ENCODE results near the gene ARAP2. TPM values are rescaled to one million over a fixed set of nuclear protein-coding genes. Genes with fewer than 3 reads are reported as not detected.

Gene ARAP2
- total RNA-seq, 1 experiment from 2014 or later, result 12.5 TPM

GRCh38 chr4:36208893-36209473 is 35.3 kb downstream of the ARAP2 start:
- Histone ChIP-seq H3K27me3 (ENCODE audit: low read length) (no peaks in the 10 kb centered on the region), H4K20me1 (ENCODE audit: low read length) (no peaks in the 10 kb centered on the region), H3K9ac (ENCODE audit: low read length) (no peak overlapping the region), H2AFZ (ENCODE audit: low read length) (no peak overlapping the region), H3K9me3 (ENCODE audit: low read length) (no peaks in the 10 kb centered on the region), H3K4me1 (ENCODE audit: insufficient read depth, low read length) (no peaks in the 10 kb centered on the region), H3K79me2 (ENCODE audit: low read length) (no peaks in the 10 kb centered on the region), H3K4me3 (ENCODE audit: low read length) (no peak overlapping the region), H3K27ac (ENCODE audit: low read length) (no peak overlapping the region), H3F3A (ENCODE audit: low read length, unreplicated experiment) (no peaks in the 10 kb centered on the region), H3K36me3 (ENCODE audit: low read depth, low read length) (no peaks in the 10 kb centered on the region), H3K9me2 (replicated peaks; ENCODE audit: low read length) (no peaks in the 10 kb centered on the region), H3K4me2 (ENCODE audit: low read length) (no peak overlapping the region)
- ChIA-PET POLR2A (ENCODE audit: unreplicated experiment) (no interaction called here), CTCF (no interaction called here)
- ATAC-seq (no peak), DNase-seq (no peak)
- no TSS peak for BruUV-seq (replicated peaks)
- intact Hi-C loops (cut with micrococcal nuclease), result no loop called here
- no peak for TF ChIP-seq EZH2 (IDR thresholded peaks at IDR 0.05; ENCODE audit: low read length, unreplicated experiment)

DNA sequence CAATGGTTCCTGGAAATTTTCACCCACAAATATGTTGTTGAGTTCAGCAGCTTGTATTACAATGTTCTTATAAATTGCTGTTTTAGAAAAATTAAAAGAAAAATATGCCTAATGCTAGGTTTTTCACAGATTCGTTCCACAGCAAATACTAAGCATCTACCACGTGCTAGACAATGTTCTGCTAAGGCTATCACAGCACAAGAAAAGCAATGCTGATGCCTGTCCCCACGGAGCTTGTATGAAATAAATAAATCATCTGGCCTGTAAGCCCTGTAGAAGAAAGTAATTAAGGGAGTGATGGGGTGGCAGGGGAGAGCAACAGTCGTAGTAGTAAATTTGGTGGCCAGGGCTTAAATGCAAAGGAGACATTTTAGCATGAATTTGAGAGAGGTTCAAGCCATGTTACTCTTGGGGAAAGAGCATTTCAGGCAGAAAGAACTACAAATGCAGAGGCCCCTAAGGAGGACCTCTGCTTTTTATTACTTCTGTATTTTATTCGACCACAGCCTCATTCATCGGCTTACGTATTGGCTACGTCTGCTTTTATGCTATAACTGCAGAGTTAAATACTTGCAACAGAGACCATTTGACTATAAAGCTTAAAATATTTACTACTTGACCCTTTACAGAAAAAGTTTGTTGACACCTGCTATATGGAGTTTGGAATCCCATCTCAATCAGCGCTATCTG is 36.3 kb downstream of the ARAP2 start:
- no TSS peak for BruUV-seq (replicated peaks)
- Histone ChIP-seq H3K4me1 (ENCODE audit: insufficient read depth, low read length) (no peaks in the 10 kb centered on the region), H3K79me2 (ENCODE audit: low read length) (no peaks in the 10 kb centered on the region), H3K4me2 (ENCODE audit: low read length) (no peak overlapping the region), H3K27ac (ENCODE audit: low read length) (no peak overlapping the region), H3K4me3 (ENCODE audit: low read length) (no peak overlapping the region), H3F3A (ENCODE audit: low read length, unreplicated experiment) (no peaks in the 10 kb centered on the region), H4K20me1 (ENCODE audit: low read length) (no peaks in the 10 kb centered on the region), H2AFZ (ENCODE audit: low read length) (no peak overlapping the region), H3K27me3 (ENCODE audit: low read length) (no peaks in the 10 kb centered on the region), H3K36me3 (ENCODE audit: low read depth, low read length) (no peaks in the 10 kb centered on the region), H3K9me2 (replicated peaks; ENCODE audit: low read length) (no peaks in the 10 kb centered on the region), H3K9me3 (ENCODE audit: low read length) (no peaks in the 10 kb centered on the region), H3K9ac (ENCODE audit: low read length) (no peak overlapping the region)
- ChIA-PET CTCF (no interaction called here), POLR2A (ENCODE audit: unreplicated experiment) (no interaction called here)
- intact Hi-C loops (cut with micrococcal nuclease), result no loop called here
- TF ChIP-seq, protein P1, sequence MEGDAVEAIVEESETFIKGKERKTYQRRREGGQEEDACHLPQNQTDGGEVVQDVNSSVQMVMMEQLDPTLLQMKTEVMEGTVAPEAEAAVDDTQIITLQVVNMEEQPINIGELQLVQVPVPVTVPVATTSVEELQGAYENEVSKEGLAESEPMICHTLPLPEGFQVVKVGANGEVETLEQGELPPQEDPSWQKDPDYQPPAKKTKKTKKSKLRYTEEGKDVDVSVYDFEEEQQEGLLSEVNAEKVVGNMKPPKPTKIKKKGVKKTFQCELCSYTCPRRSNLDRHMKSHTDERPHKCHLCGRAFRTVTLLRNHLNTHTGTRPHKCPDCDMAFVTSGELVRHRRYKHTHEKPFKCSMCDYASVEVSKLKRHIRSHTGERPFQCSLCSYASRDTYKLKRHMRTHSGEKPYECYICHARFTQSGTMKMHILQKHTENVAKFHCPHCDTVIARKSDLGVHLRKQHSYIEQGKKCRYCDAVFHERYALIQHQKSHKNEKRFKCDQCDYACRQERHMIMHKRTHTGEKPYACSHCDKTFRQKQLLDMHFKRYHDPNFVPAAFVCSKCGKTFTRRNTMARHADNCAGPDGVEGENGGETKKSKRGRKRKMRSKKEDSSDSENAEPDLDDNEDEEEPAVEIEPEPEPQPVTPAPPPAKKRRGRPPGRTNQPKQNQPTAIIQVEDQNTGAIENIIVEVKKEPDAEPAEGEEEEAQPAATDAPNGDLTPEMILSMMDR (conservative IDR thresholded peaks at IDR 0.05; ENCODE audit: low read depth, low read length), result no peak
- TF ChIP-seq EZH2 (IDR thresholded peaks at IDR 0.05; ENCODE audit: low read length, unreplicated experiment), result no peak
- TF ChIP-seq EZH2phosphoT487 (IDR thresholded peaks at IDR 0.05; ENCODE audit: borderline replicate concordance, low read length), result no peak
- ATAC-seq (no peak), DNase-seq (no peak)

DNA sequence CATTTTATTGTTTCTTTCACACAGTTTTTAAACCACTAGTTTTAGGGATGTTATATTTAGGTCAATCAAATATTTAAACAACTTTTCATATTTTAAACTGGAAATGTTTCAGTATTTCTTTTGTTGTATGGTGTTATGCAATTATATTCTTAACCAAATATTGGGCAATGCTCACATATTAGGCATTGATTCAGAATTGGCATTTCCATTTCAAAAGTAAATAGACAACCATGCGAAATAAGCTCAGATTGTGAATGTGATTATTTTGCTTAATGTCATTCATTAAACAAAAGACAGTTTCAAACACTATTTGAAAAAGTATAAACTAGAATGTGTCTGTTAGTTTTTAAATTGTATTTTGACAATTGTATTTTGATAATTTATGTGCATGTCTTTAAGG is 36.9 kb downstream of the ARAP2 start:
- Histone ChIP-seq H2AFZ (ENCODE audit: low read length) (no peak overlapping the region), H3K4me2 (ENCODE audit: low read length) (no peak overlapping the region), H3K9ac (ENCODE audit: low read length) (no peak overlapping the region), H4K20me1 (ENCODE audit: low read length) (no peaks in the 10 kb centered on the region), H3K27ac (ENCODE audit: low read length) (no peak overlapping the region), H3F3A (ENCODE audit: low read length, unreplicated experiment) (no peaks in the 10 kb centered on the region), H3K9me2 (replicated peaks; ENCODE audit: low read length) (no peaks in the 10 kb centered on the region), H3K4me1 (ENCODE audit: insufficient read depth, low read length) (no peaks in the 10 kb centered on the region), H3K79me2 (ENCODE audit: low read length) (no peaks in the 10 kb centered on the region), H3K4me3 (ENCODE audit: low read length) (no peak overlapping the region), H3K9me3 (ENCODE audit: low read length) (no peaks in the 10 kb centered on the region), H3K36me3 (ENCODE audit: low read depth, low read length) (no peaks in the 10 kb centered on the region), H3K27me3 (ENCODE audit: low read length) (no peaks in the 10 kb centered on the region)
- TF ChIP-seq, protein P1 (conservative IDR thresholded peaks at IDR 0.05; ENCODE audit: low read depth, low read length), result no peak
- TF ChIP-seq EZH2 (IDR thresholded peaks at IDR 0.05; ENCODE audit: low read length, unreplicated experiment) (no peak), EZH2phosphoT487 (IDR thresholded peaks at IDR 0.05; ENCODE audit: borderline replicate concordance, low read length) (no peak)
- DNase-seq (no peak), ATAC-seq (no peak)
- POLR2A ChIA-PET (ENCODE audit: unreplicated experiment), result no interaction called here
- BruUV-seq (replicated peaks), result no TSS peak
- CTCF ChIA-PET, result no interaction called here
- intact Hi-C loops (cut with micrococcal nuclease), result no loop called here

All from PC-3 (cell line).